Cardiac muscle cell (in vitro differentiated cells and primary cell): Measurements from ENCODE around the gene CD247. TPM values are rescaled to one million over a fixed set of nuclear protein-coding genes. Genes with fewer than 3 reads are reported as not detected.

ENCODE experiments used
- DNase-seq, 2 donors: peaks; one replicate each; pipeline versions ENCODE4 v3.0.0 to v3.0.0-alpha.2; 2010 to 2017; ENCODE audit warnings: low read depth in 1 of 2, low spot score in 1 of 2
- H3K27ac ChIP-seq: fragments of 200-600 bp; sonication (generic); 2 replicates; pipeline ENCODE4 v1.5.1; 2016
- H3K27me3 ChIP-seq: fragments of 200-600 bp; sonication (generic); 2 replicates; pipeline ENCODE4 v1.6.0; 2016; ENCODE audit warnings: control low read depth
- H3K36me3 ChIP-seq: fragments of 200-600 bp; sonication (generic); 2 replicates; pipeline ENCODE4 v1.5.1; 2016; ENCODE audit warnings: control low read depth
- H3K4me1 ChIP-seq: fragments of 200-600 bp; sonication (generic); 2 replicates; pipeline ENCODE4 v1.8.1; 2017; ENCODE audit warnings: low read depth, mild to moderate bottlenecking, mixed run types
- H3K4me3 ChIP-seq: fragments of 200-600 bp; sonication (generic); 2 replicates; pipeline ENCODE4 v1.5.1; 2016; ENCODE audit warnings: mild to moderate bottlenecking
- H3K9me3 ChIP-seq: fragments of 200-600 bp; sonication (generic); 2 replicates; pipeline ENCODE4 v1.5.1; 2017; ENCODE audit warnings: low read depth, mild to moderate bottlenecking, control low read depth
- polyA plus RNA-seq: library from polyadenylated mRNA; unstranded; fragments of >200 nt; fragmentation: Nextera tagmentation; extraction: Ambion mirVana; gene quantifications from 2 replicates; pipeline ENCODE4 v1.2.1, GENCODE V29; 2016
- total RNA-seq: library from RNA; depleted of rRNA; stranded (reverse); fragments of >200 nt; gene quantifications from 2 replicates; pipeline ENCODE4 v1.2.3, GENCODE V29; 2016
- TF ChIP-seq, protein P1 (sequence below): IDR thresholded peaks from 2 replicates; pipeline ENCODE4 v1.5.1; 2012; ENCODE audit warnings: low read depth, mild to moderate bottlenecking, low read length

Gene CD247
- total and polyA plus RNA-seq, 2 experiments from 2014 or later, result 0.80 TPM; not detected in 1

- Histone ChIP-seq H3K9me3 (no peaks in the 10 kb centered on the region), H3K36me3 (no peaks in the 10 kb centered on the region), H3K27ac (no peak overlapping the region), H3K27me3 (no peaks in the 10 kb centered on the region), H3K4me3 (no peak overlapping the region), H3K4me1 (peaks cover 13% of the 10 kb centered on the region)
- no peak for DNase-seq
- TF ChIP-seq, protein P1, sequence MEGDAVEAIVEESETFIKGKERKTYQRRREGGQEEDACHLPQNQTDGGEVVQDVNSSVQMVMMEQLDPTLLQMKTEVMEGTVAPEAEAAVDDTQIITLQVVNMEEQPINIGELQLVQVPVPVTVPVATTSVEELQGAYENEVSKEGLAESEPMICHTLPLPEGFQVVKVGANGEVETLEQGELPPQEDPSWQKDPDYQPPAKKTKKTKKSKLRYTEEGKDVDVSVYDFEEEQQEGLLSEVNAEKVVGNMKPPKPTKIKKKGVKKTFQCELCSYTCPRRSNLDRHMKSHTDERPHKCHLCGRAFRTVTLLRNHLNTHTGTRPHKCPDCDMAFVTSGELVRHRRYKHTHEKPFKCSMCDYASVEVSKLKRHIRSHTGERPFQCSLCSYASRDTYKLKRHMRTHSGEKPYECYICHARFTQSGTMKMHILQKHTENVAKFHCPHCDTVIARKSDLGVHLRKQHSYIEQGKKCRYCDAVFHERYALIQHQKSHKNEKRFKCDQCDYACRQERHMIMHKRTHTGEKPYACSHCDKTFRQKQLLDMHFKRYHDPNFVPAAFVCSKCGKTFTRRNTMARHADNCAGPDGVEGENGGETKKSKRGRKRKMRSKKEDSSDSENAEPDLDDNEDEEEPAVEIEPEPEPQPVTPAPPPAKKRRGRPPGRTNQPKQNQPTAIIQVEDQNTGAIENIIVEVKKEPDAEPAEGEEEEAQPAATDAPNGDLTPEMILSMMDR, result no peak
Observed at GRCh38 chr1:167463080-167463479, 55.2 kb downstream of the CD247 start.

DNA sequence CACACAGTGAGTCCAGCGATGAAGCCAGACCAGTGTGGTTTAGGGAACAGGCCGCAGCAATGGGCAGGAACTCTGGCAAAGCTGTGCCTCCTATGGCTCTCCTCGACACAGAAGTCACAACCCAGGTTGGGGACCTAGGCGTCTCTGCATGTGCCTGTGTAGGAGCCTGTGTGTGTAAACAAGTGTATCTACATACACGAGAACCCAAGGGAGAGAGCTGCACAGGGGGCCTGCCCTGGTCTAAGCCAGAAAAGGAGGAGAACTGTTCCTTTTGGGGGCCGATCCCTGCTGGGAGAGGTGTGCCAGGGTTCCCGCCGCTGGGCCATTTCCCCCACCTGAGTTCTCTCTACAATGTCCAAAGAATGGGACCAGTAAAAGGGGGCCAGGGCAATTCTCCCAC lies 56.0 kb downstream of the CD247 start:
- Histone ChIP-seq H3K27me3 (no peaks in the 10 kb centered on the region), H3K27ac (no peak overlapping the region), H3K4me3 (no peak overlapping the region), H3K36me3 (no peaks in the 10 kb centered on the region), H3K9me3 (no peaks in the 10 kb centered on the region), H3K4me1 (peaks cover 13% of the 10 kb centered on the region)
- TF ChIP-seq, protein P1, result no peak
- no peak for DNase-seq

GRCh38 chr1:167460836-167461235 lies 57.5 kb downstream of the CD247 start:
- Histone ChIP-seq H3K4me3 (no peak overlapping the region), H3K9me3 (no peaks in the 10 kb centered on the region), H3K27ac (no peak overlapping the region), H3K4me1 (peaks cover 17% of the 10 kb centered on the region), H3K27me3 (no peaks in the 10 kb centered on the region), H3K36me3 (no peaks in the 10 kb centered on the region)
- TF ChIP-seq, protein P1, result no peak
- DNase-seq, result no peak

DNA sequence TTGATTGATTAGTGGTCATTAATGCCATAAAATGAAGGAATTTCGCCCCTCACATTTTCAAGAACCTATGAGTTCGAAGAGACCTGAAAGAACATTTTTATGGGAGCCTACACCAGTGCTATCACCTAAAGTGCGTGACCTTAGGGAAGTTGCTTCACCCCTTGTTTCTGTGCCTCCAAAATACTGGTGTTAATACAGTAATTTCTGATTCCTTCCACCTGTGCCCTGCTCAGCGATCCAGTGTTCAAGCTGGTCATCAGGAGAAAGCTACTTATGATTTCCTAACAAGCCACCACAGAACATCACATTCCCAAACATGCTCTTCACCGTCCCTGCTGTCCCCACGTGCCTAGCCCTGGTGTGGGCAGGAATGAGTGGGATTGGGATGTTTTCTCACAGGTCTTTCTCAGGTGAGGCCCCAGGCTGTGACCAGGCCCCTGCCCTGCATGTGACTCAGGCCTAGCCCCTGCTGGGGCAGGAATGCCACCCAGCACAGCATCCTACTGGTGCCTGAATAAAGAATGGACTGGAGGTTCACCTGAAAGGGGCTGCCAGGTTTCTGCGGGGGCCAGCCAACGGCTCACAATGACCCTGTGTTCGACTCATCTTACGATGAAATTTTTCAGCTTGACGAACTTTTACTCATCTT lies 60.3 kb downstream of the CD247 start:
- H3K27me3 ChIP-seq, result no peaks in the 10 kb centered on the region

GRCh38 chr1:167456926-167457325 lies 61.4 kb downstream of the CD247 start:
- H3K27ac ChIP-seq, result no peak overlapping the region

More for the DNA sequence above, 60.3 kb downstream of the CD247 start:
- Histone ChIP-seq H3K4me3 (no peak overlapping the region), H3K4me1 (peaks cover 12% of the 10 kb centered on the region), H3K27ac (no peak overlapping the region), H3K36me3 (no peaks in the 10 kb centered on the region), H3K9me3 (no peaks in the 10 kb centered on the region)
- no peak for DNase-seq
- TF ChIP-seq, protein P1, result no peak

More at GRCh38 chr1:167456926-167457325, 61.4 kb downstream of the CD247 start:
- Histone ChIP-seq H3K4me3 (no peak overlapping the region), H3K27me3 (no peaks in the 10 kb centered on the region), H3K4me1 (peaks cover 14% of the 10 kb centered on the region), H3K36me3 (no peaks in the 10 kb centered on the region), H3K9me3 (no peaks in the 10 kb centered on the region)
- TF ChIP-seq, protein P1, result no peak
- no peak for DNase-seq
